NOMO-1 treated with dmso at 0.1 percent for 144 hours (cell line): Measurements from ENCODE around the gene OR1A1.
"Not testable (repeated sequence)": the region's sequence is repeated elsewhere in the genome, so short reads cannot be mapped to it uniquely, and the experiment has no call there.

Experiments
- DNase-seq: peaks from one replicate; lab custom pipeline; 2025; ENCODE audit not compliant: unreplicated experiment; lab: John Stamatoyannopoulos, UW

Gene OR1A1, protein sequence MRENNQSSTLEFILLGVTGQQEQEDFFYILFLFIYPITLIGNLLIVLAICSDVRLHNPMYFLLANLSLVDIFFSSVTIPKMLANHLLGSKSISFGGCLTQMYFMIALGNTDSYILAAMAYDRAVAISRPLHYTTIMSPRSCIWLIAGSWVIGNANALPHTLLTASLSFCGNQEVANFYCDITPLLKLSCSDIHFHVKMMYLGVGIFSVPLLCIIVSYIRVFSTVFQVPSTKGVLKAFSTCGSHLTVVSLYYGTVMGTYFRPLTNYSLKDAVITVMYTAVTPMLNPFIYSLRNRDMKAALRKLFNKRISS

DNA sequence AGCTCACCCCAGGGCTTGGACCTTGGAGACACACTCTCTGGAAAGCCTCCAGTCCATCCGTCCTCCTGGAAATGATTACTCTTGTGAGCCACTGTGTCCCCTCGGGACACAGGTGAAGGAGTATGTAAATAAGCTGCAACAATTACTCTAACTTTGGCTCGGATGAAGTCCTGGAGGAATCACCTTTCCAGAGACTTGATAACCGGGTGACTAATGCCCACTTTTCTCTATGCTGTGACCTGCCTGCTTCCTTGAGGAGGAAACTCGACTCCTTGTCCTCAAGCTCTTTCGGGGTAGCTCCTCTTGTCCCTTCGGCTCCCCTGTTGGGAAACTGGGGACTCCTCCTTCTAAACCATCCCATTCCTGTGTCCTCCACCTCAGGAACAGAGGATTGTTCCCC lies at the start of gene OR1A1:
Gene OR1A1 (plus strand): TSS at position 301 of the 400 bp plus-strand sequence. CDS start 7,954 bp downstream, outside the sequence.
- no peak for DNase-seq

DNA sequence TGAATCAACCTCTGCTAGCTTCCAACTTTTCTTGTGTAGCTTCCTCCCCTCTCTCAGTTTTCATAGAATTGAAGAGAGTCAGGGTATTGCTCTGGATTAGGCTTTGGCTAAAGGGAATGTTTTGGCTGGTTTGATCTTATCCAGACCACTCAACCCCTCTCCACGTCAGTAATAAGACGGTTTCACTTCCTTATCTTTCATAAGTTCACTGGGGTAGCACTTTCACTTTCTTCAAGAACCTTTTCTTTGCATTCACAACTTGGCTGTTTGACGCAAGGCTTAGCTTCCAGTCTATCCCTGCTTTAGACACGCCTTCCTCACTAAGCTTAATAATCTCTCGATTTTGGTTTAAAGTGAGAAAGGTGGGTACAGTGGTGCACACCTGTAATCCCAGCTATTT lies 39.9 kb upstream of the OR1A1 start:
- peak; percentile 80 for DNase-seq

DNA sequence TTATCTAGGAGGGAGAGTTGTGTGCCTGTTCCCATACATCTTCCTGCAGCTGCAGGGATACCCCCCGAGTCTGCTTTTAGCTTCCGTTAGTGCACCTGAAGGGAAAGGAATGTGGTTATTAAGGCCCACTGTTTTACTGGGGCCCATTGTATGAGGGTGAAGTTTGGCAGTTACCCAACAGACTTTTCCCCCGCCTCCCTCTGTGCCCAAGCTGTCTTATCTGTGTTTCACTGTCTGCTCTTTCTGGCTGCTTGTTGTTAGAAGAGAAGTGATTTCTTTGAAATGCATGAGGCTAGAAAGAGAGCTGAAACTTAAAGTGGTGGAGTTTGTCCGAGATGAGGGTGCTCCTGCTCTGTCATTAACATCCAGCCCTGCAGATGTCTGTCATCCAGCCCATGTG lies 17.5 kb upstream of the OR1A1 start:
- DNase-seq, result no peak

DNA sequence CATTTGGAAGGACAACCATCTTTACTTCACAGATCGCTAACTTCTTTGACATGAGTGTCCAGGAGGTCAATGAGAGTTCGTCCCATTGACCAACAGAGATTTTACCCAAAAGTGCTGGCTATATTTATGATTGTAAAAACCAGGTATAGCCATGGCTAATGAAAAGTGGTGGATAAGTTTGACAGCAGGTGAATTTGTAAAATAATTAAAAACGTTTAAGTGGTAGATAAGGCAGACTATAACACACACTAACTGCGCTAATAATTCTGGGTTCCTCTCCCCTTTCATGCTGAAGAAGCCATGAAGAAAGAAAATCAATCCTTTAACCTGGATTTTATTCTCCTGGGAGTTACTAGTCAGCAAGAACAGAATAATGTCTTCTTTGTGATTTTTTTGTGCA lies 10.2 kb upstream of the OR1A1 start, which contains the start of gene OR1A2:
Gene OR1A2 (plus strand): TSS at position 301 of the 400 bp plus-strand sequence. CDS start 0 bp downstream, at position 301.
- DNase-seq, result no peak

DNA sequence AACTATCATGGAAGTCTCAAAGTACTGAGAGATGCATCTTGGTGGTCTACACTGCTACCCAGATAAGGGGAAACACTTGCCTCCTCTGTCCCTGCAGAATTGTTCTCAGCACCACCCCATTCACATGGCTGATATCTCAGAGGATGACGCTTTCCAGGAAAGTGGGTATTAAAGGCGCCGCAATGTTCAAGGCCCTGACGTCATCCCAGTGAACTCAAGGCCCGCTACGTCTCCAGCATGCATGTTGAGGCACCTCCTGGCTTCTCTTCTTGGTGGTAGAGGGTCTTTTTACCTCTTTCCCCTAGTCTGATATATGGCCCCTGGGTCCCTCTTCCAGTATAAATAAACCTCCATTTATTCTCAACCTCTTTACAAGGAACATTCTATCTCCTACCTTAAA lies 1.0 kb downstream of the OR1A1 start:
- DNase-seq, result no peak

DNA sequence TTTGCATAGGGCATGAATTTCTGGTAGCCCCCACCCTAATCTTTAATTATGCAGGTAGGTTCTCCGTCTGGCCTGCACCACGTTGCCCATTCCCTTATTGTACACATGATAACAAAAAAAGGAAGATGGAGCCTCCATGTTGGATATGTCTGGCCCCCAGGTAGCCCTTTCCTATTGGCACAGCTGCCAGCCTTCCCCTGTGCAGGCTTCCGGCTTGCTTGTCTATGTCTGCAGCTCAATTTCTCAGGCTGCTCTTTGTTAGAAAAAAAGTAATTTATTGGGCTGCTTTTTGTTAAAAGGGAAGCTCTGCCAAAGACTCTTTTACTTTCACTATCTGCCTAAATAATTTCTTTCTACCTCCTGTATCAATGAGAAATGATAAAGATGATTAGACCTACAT lies 5.5 kb downstream of the OR1A1 start:
- DNase-seq, result no peak

DNA sequence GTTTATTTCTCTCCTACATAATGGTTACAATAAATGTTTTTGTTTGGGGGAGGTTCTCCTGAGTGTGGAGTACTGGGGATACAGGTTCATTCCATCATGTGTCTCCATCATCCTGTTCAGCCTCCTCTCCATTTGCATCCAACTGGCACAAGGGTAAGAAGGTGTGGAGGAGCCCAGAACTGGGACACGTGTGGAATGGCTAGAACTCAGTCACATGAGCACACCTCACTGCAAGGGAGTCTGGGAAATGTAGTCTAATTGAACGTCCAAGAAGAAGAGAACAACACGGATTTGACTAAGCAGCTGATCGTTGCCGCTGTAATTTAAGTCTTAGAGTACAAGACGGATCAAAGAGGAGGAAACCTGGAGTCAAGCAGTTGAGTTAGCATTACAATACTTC lies 6.1 kb downstream of the OR1A1 start:
- no peak for DNase-seq

DNA sequence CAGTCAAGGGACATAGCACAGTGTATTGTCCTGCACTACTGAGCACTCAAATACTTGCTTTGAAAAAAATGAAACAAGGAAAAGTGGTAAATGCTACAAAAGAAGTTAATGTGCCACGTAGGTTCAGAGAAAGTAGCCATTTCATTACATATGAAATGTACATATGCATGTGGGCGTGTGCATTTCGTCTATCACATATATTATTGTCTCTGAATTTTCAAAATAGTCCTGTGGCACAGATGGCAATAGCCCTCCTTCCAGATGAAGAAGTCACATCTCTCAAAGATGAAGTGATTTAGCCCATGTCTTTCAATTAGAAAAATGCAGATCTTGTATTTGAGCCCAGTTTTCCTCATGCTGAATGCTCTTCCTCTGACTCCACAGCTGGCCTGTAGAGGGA lies 12.5 kb downstream of the OR1A1 start:
- not testable (repeated sequence) for DNase-seq

DNA sequence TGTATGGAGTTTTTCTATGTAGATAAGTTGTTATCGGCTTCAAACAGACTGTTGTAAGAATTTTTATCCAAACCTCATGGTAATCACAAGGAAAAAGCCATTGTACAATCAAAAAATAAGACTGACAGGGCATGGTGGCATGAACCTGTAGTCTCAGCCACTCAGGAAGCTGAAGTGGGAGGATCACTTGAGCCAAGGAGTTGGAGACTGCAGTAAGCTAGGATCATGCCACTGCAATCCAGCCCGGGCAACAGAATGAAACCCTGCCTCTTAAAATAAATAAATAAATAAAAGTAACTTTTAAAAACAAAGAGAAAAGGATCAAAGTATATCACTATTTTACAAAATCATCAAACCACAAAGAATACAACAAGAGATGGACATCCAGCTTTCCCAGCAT lies 14.4 kb downstream of the OR1A1 start:
- DNase-seq, result no peak

DNA sequence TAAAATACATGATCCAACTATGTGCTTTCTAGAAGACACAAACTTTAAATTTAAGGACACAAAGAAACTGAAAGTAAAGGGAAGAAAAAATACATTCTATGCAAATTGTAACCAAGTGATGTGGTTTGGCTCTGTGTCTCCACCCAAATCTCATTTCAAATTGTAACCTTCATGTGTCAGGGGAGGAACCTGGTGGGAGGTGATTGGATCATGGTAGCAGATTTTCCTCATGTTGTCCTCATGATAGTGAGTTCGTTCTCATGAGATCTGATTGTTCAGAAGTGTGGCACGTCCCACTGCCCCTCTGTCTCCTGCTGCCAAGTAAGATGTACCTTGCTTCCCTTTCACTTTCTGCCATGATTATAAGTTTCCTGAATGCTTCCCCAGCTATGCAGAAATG lies 15.0 kb downstream of the OR1A1 start:
- no peak for DNase-seq

DNA sequence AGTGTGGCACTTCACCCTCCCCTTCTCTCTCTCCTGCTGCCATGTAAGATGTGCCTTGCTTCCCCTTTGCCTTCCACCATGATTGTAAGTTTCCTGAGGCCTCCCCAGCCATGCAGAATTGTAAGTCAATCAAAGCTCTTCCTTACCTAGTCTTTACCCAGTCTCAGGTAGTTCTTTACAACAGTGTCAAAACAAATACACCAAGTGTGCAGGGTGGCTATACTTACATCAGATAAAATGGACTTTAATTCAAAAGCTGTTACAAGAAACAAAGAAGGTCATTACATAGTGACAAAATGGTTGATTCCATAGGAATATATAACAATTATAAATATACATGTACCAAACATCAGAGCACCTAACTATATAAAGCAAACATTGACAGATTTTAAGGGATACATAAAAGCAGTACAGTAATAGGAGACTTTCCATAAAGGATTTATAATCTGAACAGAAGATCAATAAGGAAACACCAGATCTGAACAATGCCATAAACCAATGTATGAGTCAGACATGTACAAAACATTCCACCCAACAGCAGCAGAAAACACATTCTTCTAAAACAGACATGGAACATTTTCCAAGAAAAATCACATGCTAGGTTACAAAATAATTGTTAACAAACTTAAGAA lies 17.4 kb downstream of the OR1A1 start:
- DNase-seq, result not testable (repeated sequence)

DNA sequence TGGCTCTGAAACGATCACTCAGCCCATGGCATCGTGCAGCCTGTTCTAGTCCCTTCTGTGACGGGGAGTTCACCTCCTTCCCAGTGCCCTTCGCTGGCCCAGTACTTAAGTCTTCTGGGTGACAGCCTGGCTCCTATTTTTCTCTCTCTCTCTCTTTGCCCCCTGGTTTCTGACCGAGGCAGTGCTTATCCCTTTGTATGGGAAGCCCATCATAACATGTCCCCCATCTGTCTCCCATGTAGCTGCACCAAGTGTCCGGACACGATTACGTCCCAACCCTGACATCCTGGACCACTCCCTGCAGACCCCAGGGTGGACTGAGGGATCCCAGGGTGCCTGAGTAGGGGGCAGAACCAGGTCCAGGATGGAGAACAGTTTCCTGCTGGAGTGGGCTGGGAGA lies 24.8 kb downstream of the OR1A1 start:
- DNase-seq, result not testable (repeated sequence)

DNA sequence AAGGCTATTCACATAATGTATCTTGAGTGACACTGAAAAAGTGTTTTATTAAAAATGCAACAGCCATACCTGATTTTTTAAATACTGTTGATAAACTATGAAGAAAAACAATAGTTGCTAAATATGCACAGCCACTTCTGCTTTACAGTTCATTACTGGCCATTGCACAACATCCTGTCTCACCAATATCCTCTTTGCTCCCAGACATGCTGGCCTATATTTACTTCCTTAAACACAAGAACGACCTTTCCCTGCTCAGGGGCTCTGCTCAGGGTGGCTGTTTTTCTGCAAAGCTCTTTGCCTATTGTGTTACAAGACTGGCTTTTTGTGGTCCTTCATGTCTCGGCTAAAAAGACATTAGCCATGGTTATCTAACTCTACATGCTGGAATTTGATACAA lies 31.2 kb downstream of the OR1A1 start:
- DNase-seq, result peak; percentile 79

DNA sequence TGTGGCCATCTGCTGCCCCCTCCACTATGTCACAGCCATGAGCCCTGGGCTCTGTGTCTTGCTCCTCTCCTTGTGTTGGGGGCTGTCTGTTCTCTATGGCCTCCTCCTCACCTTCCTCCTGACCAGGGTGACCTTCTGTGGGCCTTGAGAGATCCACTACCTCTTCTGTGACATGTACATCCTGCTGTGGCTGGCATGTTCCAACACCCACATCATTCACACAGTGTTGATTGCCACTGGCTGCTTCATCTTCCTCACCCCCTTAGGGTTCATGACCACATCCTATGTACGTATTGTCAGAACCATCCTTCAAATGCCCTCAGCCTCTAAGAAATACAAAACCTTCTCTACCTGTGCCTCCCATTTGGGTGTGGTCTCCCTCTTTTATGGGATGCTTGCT lies 33.6 kb downstream of the OR1A1 start:
- not testable (repeated sequence) for DNase-seq

DNA sequence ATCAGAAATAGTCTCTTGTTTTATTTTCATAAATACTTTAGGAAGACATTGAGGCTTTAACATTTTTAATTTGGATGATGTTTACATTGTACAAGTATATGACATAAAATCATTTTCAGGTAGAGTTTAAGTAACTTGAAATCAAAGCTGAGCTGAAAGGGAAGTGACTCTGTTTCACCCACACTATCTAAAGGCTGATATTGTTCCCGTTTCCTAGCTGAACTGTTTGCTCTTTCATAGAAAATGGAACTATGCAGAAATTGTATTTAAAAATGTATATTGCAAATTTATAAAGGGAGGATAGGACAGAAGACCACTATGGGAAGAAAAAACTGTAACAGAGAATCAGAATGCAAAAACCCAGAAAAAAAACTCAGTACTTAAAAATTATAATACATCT lies 37.4 kb downstream of the OR1A1 start:
- DNase-seq, result not testable (repeated sequence)

DNA sequence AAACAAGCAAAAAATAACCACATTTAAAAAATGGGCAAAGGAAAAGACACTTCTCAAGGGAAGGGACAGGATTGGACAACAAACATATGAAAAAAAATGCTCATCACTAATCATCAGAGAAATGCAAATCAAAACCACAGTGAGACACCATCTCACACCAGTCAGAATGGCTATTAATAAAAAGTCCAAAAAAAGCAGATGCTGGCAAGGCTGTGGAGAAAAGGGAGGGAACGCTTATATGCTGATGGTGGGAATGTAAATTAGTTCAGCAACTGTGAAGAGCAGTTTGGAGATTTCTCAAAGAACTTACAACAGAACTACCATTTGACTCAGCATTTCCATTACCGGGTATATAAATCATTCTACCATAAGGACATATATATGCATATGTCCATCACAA lies 41.5 kb downstream of the OR1A1 start:
- not testable (repeated sequence) for DNase-seq

DNA sequence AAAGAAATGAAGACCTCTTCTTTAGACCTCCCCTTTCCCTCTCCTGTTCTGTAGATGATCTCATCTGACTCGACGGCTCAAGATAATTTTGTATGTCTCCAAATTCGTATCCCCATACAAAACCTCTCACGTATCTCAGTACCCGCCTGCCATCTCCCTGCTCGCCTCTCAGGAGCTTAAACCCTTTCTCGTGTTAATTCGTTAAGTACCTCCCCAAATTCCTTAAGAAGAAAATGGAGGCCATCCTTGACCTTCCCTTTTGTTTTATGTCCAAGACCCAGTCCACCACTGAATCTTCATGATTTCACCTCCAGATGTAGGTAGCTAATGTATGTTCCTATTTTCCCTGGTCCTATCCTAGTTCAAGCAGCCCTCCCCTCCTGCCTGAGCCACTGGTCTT lies 49.1 kb downstream of the OR1A1 start:
- DNase-seq, result no peak

DNA sequence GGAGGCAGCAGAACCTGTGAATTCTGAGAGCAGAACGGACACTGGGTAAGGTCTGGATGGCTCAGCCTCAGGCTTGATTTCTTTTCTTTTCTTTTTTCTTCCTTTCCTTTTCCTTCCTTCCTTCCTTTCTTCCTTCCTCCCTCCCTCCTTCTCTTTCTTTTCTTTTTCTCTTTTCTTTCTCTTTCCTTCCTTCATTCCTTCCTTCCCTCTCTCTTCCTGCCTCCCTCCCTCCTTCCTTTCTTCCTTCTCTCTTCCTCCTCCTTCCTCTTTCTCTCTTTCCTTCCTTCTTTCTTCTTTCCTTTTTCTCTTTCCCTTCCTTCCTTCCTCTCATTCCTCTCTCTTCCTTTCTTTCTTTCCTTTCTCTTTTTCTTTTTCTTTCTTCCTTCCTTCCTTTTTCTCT lies 52.7 kb downstream of the OR1A1 start:
- no peak for DNase-seq

DNA sequence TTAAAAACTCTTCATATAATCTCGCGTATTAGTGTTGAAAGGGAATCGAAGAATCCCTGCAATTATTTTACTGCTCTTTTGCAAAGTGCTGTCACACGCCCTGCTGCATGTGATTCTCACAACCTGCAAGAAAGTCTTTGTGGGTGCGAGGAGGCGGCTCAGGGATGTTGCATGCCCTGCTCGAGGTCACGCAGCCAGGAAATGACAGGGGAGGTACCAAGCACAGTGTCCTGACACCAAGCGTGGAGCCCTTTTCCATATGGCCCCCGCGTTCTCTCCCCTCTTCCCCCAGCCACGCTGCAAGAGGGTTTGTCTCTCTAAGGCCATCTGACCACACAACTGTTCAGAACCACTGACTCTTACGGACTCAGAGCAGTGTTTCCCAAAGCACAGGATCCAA lies 53.1 kb downstream of the OR1A1 start:
- DNase-seq, result no peak
